Gastrocnemius medialis (tissue), 4 donors: ENCODE measurements around the gene IL21.

Source experiments
- CTCF ChIP-seq, 5 experiments: fragments of 450-650 bp in 3 of 5; fragments of 200-600 bp in 2 of 5; sonication (generic) in 2 of 5; IDR thresholded peaks in 4 of 5; conservative IDR thresholded peaks in 1 of 5; 1 replicate in 4 of 5; 2 replicates in 1 of 5; pipeline ENCODE4 v1.5.1; 2016 to 2019; ENCODE audit warnings: antibody characterized with exemption in 5 of 5, mild to moderate bottlenecking in 3 of 5, moderate library complexity in 3 of 5
- POLR2A ChIP-seq, 2 donors: fragments of 450-650 bp; IDR thresholded peaks; one replicate each; pipeline ENCODE4 v1.6.1; 2017; ENCODE audit warnings: antibody characterized with exemption in 2 of 2, mild to moderate bottlenecking in 2 of 2, moderate library complexity in 2 of 2

GRCh38 chr4:122636697-122637096 lies 15.8 kb upstream of the IL21 start:
- TF ChIP-seq CTCF (IDR thresholded peaks at IDR 0.05 in 4 of 5, conservative IDR thresholded peaks at IDR 0.05 in 1 of 5): no peak
- no peak for TF ChIP-seq POLR2A (IDR thresholded peaks at IDR 0.05)
